ENCODE results near the gene SORT1.

DNA sequence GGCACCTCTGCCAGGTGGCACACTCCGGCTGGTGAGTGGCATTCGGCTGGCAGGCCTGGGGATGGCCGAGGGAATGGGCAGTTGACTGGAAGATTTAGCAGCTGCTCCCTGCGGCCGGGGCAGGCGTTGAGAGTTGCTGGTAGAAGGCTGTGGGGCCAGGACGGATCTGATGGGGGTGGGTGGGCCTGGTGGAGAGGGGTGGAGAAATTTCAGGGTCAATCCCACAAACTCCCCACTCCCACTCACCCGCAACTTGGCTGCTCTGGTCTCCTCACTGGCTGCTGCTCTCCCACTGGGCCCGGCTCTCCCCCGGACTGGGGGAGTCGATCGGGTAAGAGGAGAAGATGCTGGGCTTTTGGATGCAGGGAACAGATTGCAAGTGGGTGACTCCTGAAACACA is 116.9 kb downstream of the SORT1 start:
- TF ChIP-seq, protein P1, sequence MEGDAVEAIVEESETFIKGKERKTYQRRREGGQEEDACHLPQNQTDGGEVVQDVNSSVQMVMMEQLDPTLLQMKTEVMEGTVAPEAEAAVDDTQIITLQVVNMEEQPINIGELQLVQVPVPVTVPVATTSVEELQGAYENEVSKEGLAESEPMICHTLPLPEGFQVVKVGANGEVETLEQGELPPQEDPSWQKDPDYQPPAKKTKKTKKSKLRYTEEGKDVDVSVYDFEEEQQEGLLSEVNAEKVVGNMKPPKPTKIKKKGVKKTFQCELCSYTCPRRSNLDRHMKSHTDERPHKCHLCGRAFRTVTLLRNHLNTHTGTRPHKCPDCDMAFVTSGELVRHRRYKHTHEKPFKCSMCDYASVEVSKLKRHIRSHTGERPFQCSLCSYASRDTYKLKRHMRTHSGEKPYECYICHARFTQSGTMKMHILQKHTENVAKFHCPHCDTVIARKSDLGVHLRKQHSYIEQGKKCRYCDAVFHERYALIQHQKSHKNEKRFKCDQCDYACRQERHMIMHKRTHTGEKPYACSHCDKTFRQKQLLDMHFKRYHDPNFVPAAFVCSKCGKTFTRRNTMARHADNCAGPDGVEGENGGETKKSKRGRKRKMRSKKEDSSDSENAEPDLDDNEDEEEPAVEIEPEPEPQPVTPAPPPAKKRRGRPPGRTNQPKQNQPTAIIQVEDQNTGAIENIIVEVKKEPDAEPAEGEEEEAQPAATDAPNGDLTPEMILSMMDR (IDR thresholded peaks at IDR 0.05), result no peak
- TF ChIP-seq POLR2A (IDR thresholded peaks at IDR 0.05), result no peak
- no peak for TF ChIP-seq EP300 (IDR thresholded peaks at IDR 0.05)
